GDM1 (cell line): ENCODE results near the gene GATAD2A.
"Not testable (repeated sequence)": the region's sequence is repeated elsewhere in the genome, so short reads cannot be mapped to it uniquely, and the experiment has no call there.

Source experiments
- DNase-seq: peaks from one replicate; lab custom pipeline; 2025; lab: John Stamatoyannopoulos, UW

The GATAD2A gene

DNA sequence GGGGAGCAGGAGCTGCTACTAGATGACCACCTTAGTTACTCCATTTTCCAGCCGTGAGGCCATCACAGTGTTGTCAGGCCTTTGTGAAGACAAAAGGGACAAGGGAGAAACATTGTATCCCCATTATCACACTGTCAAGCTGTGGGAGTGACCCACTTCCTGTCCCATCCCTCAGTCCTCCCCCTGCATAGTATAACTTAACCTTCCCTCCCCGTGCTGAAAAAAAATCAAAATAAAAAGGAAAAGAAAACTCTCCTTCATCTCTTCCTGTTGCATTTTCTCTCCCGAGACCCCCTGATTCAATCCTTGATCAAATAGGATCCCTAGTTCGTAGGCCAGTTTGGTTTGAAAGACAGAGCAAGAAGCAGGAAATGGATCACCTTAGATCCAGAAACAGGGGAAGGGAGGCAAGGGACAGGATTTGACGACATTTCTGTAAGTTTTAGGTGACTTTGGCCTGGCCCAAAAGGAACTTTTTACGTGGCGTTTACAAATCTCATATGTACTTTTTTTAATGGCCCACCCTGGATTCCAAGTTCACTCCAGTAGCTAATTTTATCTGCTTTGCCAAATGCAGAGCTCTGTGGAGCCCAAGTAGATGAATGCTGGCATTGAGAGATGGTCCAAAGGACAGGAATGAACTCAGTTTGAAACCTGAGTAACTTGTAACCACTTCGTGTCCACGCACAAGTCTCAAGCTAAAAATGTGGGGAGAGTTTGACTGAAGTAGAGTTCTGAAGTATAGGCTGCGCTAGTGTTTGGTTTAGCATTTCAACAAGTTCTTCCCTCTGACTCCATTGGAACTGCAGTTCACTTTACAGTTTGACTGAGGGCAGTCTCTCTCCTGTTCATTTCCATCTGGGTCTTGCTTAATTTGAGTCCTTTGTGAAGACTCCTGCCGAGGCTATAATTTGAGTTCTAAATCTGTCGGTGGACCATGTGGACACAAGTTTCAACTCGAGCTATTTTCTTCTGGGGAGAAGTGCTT is 16.6 kb upstream of the GATAD2A start:
- DNase-seq: no peak

DNA sequence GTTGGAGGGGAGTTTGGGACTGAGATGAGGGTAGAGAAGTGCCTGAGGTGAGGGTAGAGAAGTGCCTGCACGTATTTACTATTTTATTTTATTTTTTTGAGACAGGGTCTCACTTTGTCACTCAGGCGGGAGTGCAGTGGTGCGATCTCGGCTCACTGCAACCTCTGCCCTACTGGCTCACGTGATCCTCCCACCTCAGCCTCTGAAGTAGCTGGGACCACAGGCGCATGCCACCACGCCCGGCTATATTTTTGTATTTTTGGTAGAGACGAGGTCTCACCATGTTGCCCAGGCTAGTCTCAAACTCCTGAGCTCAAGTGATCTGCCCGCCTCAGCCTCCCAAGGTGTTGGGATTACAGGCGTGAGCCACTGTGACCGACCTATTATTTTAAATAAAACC is 15.8 kb upstream of the GATAD2A start:
- DNase-seq: not testable (repeated sequence)

DNA sequence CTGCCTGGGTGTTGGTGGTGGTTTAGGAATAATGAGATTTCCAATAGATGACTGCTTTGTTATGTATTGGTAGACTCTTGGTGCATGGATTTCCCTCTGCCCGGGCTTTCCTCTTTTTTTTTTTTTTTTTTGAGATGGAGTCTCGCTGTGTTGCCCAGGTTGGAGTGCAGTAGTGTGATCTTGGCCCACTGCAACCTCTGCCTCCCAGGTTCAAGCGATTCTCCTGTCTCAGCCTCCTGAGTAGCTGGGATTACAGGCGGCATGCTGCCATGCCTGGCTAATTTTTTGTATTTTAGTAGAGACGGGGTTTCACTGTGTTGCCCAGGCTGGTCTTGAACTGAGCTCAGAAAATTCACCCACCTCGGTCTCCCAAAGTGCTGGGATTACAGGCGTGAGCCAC is 11.1 kb upstream of the GATAD2A start:
- not testable (repeated sequence) for DNase-seq

DNA sequence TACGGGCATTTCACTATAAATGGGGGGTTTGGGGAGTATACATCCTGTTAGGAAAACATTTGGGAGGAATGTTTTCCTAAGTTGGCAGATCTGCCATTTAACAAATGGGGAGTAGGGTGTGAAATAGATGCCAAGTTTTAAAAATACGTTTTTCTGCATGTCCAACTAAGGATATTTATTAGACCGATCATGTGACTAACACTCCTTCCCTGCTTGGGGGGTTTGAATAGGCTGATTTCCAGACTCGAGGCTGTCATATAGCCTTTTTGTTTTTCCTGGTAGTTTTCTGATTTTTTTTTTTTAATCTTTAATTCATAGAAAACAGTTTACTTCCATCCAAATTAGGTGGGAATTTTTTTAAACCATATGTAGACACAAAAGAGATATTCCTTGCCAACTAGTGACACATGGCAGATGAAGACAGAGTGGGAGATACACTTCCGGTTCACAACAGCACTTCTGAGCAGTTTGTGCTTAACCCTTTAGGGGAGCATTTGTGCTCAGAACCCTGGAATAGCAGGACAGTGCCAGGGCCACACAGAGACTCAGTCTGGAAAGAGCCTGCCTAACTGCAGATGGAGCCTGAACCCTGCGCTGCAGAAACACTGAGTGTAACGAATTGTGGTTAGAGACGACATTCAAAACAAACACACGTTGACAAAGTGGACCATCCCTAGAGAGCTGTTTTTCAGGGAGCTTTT is 5.6 kb upstream of the GATAD2A start:
- DNase-seq: no peak

DNA sequence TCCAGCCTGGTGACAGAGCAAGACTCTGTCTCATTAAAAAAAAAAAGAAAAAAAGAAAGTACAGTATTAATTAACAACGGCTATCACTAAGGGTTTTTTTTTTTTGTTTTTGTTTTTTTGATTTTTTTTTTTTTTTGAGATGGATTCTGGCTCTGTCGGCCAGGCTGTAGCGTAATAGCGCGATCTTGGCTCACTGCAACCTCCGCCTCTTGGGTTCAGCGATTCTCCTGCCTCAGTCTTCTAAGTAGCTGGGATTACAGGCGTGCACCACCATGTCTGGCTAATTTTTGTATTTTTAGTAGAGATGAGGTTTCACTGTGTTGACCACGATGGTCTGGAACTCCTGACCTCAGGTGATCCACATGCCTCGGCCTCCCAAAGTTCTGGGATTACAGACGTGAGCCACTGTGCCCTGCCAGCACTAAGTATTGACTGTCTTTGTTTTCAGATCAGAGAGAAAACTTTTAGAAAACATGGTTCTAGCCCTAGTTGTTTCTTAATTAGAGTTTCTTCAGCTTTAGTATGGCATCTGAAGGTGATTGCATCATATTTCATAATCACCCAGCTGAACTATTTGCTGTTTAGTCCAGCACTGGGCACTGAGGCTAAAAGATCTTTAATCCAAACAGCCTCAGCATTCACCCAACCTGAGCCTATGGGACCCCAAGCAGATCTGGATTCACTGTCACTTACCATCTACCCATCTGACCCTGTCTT is 2.7 kb upstream of the GATAD2A start:
- no peak for DNase-seq

DNA sequence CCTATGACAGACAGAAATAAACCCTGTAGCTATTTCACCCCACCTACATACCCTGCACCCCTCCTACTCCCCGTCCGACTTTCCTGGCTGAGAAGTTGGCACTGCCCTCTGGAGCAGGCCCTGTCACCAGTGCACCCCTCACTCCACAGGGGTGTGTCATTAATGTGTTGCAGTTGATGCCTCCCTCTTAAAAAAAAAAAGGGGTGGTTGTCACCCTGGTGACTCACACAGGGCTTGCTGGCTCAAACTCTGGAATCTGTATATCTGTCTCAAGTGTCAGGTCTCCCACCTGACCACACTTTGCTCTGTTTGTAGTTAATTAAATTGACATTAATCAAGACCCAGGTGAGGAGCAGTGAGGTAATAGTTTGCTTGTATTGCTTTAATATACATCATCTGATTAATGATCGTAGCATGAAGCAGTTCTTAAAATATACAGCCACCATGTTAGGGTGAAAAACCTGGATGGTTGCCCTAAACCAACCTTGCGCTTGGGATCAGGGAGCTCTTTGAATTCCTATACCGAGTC is 2.0 kb upstream of the GATAD2A start:
- no peak for DNase-seq

DNA sequence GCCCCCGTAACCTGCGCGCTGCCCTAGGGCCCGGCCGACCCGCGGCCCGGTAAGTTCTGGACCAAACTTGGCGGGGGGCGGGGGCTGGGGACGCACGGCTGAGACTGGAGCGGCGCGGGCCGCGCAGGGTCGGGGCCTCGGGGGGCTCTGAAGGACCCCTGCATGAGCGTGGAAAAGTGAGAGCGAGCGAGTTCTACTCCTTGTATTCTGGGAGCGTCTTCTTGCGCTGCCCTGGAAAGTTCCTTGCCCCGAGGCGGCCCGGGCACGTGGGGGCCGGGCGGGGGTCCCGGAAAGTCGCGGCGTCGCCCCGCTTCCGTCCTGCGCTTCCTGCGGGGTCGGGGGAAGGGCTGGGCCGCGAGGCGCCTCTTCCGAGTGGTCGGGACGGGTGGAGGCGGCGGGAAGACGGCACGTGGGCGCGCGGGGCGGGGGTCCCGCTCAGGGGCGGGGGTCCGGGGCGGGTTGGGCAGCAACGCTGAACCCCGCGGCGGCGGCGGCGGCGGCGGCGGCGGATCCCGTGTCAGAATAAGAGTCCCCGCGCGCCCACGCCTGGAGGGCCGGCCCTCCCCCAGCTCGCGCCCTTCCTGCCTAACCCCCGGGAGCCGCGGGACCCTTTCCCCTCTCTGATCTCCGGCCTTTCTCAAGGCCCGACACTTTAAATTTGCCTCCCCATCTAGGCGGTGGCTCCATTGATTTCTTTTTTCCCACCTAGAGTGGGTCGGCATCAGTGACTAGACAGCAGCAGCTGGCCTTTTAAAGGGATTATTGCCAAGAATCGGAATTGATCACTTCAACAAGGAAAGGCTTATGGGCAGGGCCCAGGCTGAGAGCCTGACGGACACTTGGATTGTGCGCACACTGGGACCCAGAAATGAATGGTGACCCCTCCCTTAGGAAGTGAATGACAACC is 749 bp downstream of the GATAD2A start:
- DNase-seq: peak; percentile 14

DNA sequence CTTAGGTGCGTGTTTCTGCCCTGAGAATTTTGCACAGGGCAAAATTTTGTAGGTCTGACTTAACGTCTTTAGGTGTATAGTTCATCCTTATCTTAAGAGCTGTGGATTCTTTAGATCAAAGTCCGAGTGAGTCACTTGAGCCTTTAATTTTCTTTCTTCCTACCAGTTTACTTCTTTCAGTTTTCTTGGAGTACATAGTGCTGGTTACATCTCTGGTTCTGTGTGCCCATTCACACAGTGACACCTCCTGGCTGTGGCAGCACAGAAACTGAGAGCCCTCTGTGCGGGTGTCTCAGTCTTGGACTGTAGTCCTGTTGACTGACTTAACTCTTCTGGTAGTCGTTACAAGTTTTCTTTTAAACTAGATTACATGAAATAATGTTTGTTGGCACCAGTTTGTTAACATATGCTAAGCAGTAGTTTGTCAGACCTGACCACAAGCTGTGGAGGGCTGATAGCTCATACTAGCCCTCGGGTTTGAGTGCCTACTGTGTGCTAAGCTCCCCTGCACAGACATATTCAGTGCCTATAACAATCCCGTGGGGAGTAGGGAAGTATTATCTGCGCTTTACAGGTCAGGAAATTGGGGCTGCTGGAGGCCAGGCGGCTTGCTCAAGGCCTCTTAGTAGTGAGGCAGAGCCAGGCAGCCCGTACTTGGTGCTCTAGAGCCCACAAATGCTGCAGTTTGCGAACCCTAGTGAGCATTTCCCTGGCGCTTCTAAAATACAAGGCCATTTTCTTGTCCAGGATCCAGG is 1.6 kb downstream of the GATAD2A start:
- peak; percentile 5 for DNase-seq

DNA sequence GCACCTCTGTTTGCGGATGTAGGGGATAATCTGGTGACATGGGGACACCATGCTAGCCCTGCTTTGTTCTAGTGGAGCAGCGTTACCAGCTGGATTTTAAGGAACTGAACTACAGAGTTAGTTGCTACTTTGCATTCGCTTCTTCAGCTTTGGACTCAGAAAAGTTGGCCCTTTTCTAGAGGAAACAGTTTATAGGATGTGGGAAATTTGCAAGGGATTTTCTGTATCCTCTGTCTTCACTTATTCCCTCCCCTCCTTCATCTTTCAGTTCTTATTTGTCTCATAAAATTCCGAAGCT is 2.1 kb downstream of the GATAD2A start:
- DNase-seq: no peak

DNA sequence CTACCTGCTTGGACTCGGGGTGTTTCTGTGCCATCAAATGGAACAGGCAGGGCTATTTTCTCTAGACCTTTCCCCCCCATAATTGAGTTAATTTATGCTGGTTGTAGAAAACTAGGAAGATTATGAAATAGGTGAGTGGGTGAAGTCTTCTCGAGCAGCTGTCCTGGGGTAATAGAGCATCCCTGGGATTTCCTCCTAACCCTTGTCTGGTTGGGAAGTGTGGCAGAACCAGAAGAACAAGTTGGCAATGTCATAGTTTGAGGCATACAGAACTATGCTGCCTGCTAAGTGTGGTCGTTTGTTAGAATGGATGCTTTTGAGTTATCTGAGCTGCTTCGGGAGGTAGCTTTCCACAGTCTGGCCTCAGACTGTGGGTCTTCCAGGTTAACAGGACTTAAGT is 3.7 kb downstream of the GATAD2A start:
- DNase-seq: no peak

DNA sequence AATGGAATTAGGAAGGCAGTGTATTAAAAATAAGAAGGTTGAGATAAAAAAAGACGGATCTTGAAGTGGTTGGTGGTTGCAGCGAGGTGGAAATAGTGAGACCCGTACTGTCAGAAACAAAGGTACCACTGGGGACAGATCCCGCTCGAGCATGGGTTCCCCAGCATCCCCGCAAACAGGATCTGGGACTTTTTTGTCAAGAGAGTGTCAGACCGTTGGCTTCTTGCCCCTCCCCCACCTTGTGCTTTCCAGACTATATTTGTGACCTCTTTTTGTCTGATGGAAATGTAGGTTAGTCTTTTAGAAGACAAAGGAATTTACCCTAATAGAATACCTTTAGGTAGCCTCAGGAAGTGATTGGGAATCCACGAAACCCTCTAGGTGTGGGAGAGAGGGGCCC is 4.2 kb downstream of the GATAD2A start:
- no peak for DNase-seq

DNA sequence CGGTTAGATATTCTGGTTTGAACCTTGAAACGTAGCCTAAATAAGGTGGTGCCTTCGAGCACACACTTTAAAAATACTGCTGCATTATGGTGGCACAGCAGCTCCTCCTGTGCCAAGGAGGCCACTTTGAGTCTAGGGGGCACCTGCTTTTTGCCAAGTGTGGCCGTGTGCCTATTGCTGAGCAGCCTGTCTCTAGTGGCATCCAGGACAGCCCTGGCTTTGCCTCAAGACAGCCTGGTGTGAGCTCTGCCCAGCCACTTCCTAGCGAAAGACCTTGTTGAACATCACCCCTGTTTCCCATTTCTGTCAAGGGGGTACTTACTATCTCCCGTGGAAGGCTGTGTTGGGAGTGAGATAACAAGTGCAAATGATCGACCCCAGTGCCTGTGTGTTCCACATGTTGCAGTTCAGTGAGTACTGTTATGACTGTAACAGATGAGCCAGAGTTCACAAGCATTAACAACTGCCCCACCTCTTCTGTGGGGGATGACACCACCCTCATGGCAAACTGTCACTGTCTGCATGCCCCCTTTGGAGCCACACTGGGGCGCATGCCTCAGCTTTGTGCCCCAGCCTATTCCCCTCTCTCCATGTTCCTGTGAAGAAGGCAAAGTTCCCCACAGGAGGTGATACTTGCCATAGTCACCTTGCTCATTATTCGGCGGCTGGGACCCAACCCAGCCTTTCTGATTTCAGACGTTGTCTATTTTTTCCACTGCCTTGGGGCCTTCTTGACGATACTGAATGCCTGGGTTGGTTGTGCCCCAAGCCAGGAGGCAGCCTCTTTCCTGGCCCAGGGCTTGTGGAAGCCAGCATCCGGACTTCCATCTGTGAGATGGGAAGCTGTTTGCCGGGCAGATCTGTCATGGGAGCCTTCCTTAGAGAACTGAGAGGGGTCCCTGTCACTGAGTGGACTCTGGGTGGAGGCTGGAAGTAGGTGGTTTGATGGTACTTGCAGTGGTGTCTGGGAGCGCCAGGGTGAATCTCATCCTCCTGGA is 5.4 kb downstream of the GATAD2A start:
- DNase-seq: no peak

DNA sequence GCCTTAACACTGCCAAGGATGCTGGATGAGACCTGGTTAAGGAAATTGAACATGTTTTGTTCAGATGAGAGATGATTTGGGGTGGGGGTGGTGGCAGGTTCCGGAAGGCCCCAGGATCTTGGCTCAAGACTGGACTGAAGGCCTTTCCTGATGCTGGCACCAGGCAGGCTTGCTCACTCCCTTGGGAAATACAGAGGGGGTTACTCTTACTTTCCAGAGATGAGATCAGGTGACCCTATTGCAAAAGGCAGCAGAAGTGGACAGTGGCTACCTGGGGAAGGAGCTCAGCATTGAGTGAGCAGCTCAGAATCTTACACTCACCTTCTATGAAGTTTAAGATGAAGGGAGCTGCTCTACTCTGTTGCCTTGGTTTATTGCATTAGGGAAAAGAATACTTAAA is 10.8 kb downstream of the GATAD2A start:
- DNase-seq: no peak

DNA sequence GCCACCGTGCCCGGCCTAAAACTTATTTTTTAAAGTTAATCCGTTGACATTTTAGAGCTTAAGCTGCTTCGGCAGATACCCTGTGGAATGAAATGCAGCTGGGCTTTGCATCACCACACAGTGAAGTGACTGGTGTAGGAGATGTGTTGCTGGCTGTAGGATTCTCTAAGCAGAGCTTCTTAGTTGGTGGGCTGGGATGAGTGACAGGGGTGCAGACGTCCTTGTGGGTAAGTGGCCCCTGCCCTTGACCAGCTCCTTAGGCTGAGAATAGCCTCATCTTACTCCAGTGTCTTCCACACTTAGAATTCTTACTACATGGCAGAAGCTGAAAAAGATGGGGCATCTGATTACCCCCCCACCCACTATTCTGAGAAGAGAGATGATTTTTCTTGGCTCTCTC is 11.6 kb downstream of the GATAD2A start:
- no peak for DNase-seq

DNA sequence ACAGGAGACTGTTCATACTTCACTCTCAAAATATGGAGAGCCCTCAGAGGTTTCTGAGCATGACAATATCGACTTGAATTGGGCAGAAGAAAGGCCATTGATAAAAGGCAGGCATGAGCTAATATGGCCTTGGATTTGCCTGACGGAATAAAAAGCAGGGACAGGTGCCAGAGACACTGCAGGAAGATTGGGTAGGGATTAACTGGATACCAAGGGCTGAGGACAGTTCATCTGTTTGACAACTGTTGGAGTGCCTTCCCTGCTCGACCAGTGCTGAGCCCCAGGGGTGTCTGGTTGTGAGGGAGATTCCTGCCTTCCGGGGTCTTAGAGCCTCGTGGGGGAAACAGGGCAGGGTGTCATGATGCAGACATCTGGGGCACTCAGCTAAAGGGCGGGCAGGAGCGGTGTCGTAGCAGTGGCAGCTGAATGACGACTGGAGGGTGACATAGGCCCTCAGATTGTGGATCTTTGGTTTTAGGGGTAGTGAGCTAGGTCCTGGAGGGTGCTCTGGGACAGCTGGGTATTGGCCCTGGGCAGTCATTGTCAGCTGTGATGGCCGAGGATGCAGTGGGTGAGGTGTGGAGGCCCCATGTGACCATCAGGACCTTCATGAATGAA is 12.3 kb downstream of the GATAD2A start:
- no peak for DNase-seq

DNA sequence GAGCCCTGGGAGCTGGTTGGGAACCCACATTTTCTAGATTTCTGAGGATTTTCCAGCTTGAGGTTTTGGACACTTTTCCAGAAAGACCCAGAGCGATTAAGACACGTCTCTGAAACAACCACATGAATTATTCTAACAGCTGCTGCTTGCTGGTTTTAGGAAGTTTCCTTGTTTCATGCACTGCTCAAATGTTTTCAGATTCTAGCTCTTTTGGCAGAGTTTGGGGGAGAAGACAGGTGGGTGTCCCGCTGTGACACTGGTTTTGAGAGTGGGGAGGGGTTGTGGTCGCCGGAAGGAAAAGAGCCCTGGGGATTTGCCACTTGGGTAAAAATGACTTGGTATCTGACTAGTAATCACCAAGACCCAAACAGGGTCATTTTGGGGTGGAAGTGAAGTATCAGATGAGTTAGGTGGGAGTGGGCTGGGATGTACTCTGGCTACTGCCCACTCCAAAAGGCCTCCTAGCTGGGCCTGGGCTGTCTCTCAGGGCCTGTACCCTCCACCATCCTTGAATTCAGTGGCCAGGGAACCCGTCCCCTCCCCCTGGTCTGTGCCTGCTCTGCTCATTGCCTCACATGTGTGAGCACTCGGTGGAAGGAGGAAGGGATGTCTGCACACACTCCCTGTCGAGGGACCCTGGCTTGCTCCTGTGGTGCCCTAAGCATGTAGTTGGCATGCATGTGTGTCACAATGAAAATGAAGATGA is 13.2 kb downstream of the GATAD2A start:
- no peak for DNase-seq

DNA sequence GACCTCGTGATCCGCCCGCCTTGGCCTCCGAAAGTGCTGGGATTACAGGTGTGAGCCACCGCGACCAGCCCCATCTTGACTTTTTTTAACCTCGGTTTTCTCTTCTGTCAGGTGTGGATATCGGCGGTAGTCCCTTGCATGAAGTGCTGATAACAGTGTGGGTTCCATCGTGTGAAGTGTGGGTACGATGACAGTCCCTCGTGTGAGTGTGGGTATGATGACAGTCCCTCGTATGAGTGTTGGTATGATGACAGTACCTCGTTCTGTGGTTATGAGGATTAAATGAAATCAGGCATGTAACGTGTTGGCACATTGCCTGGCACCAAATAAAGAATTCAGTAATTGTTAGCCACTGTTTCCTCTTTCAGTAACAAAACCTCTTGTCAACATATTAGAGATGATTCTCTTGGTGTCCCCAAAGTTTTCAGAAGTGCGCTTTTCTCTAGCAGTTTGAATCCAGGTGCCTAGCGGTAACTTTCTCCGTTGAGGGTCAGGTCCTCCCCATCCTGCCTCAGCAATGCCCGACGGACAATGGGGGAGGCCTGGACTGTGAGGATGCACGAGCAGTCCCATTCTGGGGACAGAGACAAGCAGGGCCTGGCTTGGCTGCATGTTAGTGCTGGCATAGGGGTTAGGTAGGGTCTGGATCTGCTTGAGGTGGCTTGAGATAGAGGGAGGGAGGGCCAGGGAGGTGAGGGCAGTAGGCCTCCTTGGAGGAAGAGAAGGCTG is 15.3 kb downstream of the GATAD2A start:
- no peak for DNase-seq

DNA sequence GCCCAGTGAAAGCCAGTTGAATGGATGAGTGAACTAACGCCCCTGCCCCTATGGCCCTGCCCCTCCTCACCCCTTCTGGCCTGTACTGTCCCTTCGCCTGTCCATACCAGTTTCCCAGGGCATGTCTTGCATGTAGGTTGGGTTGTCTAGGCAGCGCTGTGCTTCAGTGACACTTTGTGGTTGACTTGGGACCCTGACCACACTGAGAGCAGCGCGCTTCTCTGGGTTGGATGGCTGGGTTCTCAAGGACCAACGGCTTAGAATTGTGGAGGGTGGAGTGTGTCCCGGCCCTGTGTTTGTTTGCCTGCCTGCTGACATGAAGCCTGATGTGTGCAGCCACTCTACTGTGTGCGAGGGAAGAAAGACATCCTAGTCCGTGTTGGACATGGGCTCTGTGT is 15.8 kb downstream of the GATAD2A start:
- no peak for DNase-seq
